PC-3 (cell line): ENCODE measurements around the gene CD69. TPM values are rescaled to one million over a fixed set of nuclear protein-coding genes. Genes with fewer than 3 reads are reported as not detected.

Experiments
- ATAC-seq: fragments of 200-7000 bp; cut with Tn5 transposase; 2 replicates; pipeline ENCODE4 v1.9.1; 2020; ENCODE audit warnings: mild to moderate bottlenecking, moderate library complexity
- BruUV-seq: library from RNA; stranded (reverse); fragments of 400-500 nt; replicated peaks from 2 replicates; lab custom pipeline; 2021; lab: Mats Ljungman, UMichigan
- CTCF ChIA-PET: fragments of 300-600 bp; sonication (Branson Sonifier 250); formaldehyde crosslinking; loops from one replicate; lab custom pipeline; 2022; ENCODE audit warnings: antibody characterized with exemption; lab: Charles Lee
- POLR2A ChIA-PET: fragments of 300-600 bp; sonication (Branson Sonifier 250); formaldehyde crosslinking; loops from one replicate; lab custom pipeline; 2022; ENCODE audit warnings: antibody characterized with exemption; ENCODE audit not compliant: unreplicated experiment; lab: Charles Lee
- DNase-seq: peaks from one replicate; pipeline ENCODE4 v3.0.0-alpha.2; 2015
- H2AFZ ChIP-seq: fragments of 300-600 bp; sonication (generic); 2 replicates; pipeline ENCODE4 v1.6.0; 2016; ENCODE audit warnings: antibody characterized with exemption, low read length
- H3F3A ChIP-seq: fragments of 300-600 bp; sonication (generic); one replicate; pipeline ENCODE4 v1.6.0; 2017; ENCODE audit warnings: antibody characterized with exemption, low read length, control low read depth, mild to moderate bottlenecking; ENCODE audit not compliant: unreplicated experiment
- H3K27ac ChIP-seq: fragments of 300-600 bp; sonication (generic); 2 replicates; pipeline ENCODE4 v1.5.1; 2016; ENCODE audit warnings: mild to moderate bottlenecking, low read length
- H3K27me3 ChIP-seq: fragments of 300-600 bp; sonication (generic); 2 replicates; pipeline ENCODE4 v1.6.1; 2016; ENCODE audit warnings: low read length, mixed read lengths
- H3K36me3 ChIP-seq: fragments of 300-600 bp; sonication (generic); 2 replicates; pipeline ENCODE4 v1.6.1; 2016; ENCODE audit warnings: low read depth, mixed run types, low read length, mixed read lengths
- H3K4me1 ChIP-seq: fragments of 300-600 bp; sonication (generic); 2 replicates; pipeline ENCODE4 v1.5.1; 2016; ENCODE audit warnings: low read length; ENCODE audit not compliant: insufficient read depth
- H3K4me2 ChIP-seq: fragments of 300-600 bp; sonication (generic); 2 replicates; pipeline ENCODE4 v1.6.0; 2016; ENCODE audit warnings: low read length
- H3K4me3 ChIP-seq: fragments of 300-600 bp; sonication (generic); 2 replicates; pipeline ENCODE4 v1.5.1; 2016; ENCODE audit warnings: mild to moderate bottlenecking, low read length, mixed read lengths
- H3K79me2 ChIP-seq: fragments of 300-600 bp; sonication (generic); 2 replicates; pipeline ENCODE4 v1.6.1; 2017; ENCODE audit warnings: low read length, mixed read lengths
- H3K9ac ChIP-seq: fragments of 300-600 bp; sonication (generic); 2 replicates; pipeline ENCODE4 v1.6.0; 2016; ENCODE audit warnings: mild to moderate bottlenecking, low read length
- H3K9me2 ChIP-seq: fragments of 300-600 bp; sonication (generic); replicated peaks from 2 replicates; pipeline ENCODE4 v1.6.1; 2016; ENCODE audit warnings: mixed run types, low read length, mixed read lengths
- H3K9me3 ChIP-seq: fragments of 300-600 bp; sonication (generic); 2 replicates; pipeline ENCODE4 v1.6.1; 2016; ENCODE audit warnings: low read length, mixed read lengths
- H4K20me1 ChIP-seq: fragments of 300-600 bp; sonication (generic); 2 replicates; pipeline ENCODE4 v1.6.1; 2016; ENCODE audit warnings: low read length, mixed read lengths
- EZH2 ChIP-seq: fragments of 300-600 bp; sonication (generic); IDR thresholded peaks from one replicate; pipeline ENCODE4 v1.6.1; 2017; ENCODE audit warnings: antibody characterized with exemption, mild to moderate bottlenecking, low read length; ENCODE audit not compliant: unreplicated experiment
- EZH2phosphoT487 ChIP-seq: fragments of 300-600 bp; sonication (generic); IDR thresholded peaks from 2 replicates; pipeline ENCODE4 v1.6.1; 2018; ENCODE audit warnings: mild to moderate bottlenecking, antibody characterized with exemption, low read length, borderline replicate concordance
- intact Hi-C: fragments of 100-400 bp; cut with micrococcal nuclease; formaldehyde crosslinking; loops from 2 replicates; pipeline ENCODE4 v1.9.0; 2023
- total RNA-seq: library from RNA; depleted of rRNA; stranded (reverse); fragments of >200 nt; gene quantifications from 2 replicates; pipeline ENCODE4 v1.2.3, GENCODE V29; 2014
- TF ChIP-seq, protein P1 (sequence below): fragments of 300-600 bp; sonication (generic); conservative IDR thresholded peaks from 2 replicates; pipeline ENCODE4 v1.5.1; 2017; ENCODE audit warnings: antibody characterized with exemption, low read depth, mild to moderate bottlenecking, low read length

Gene CD69
- total RNA-seq, 1 experiment from 2014 or later: not detected

DNA sequence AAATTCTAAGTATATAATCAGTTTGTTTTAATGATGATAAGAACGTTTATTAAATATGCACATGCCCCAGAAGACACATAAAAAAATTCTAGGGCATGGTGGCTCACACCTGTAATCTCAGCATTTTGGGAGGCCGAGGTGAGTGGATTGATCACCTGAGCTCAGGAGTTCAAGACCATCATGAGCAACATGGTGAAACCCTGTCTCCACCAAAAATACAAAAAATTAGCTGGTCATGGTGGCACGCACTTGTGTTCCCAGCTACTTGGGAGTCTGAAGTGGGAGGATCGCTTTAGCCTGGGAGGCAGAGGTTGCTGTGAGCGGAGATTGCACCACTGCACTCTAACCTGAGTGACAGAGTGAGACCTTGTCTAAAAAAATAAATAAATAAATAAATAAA, 4.0 kb downstream of the CD69 start:
- Histone ChIP-seq H2AFZ (no peak overlapping the region), H3K9ac (no peak overlapping the region), H4K20me1 (no peaks in the 10 kb centered on the region), H3K4me1 (no peaks in the 10 kb centered on the region), H3K79me2 (no peaks in the 10 kb centered on the region), H3K9me2 (no peaks in the 10 kb centered on the region), H3K9me3 (no peaks in the 10 kb centered on the region), H3K27ac (no peak overlapping the region), H3K4me2 (no peak overlapping the region), H3K36me3 (no peaks in the 10 kb centered on the region), H3K4me3 (no peak overlapping the region), H3F3A (no peaks in the 10 kb centered on the region), H3K27me3 (peaks cover 4% of the 10 kb centered on the region; the same call in 1 of the 2 replicates)
- no peak for TF ChIP-seq EZH2
- TF ChIP-seq, protein P1, sequence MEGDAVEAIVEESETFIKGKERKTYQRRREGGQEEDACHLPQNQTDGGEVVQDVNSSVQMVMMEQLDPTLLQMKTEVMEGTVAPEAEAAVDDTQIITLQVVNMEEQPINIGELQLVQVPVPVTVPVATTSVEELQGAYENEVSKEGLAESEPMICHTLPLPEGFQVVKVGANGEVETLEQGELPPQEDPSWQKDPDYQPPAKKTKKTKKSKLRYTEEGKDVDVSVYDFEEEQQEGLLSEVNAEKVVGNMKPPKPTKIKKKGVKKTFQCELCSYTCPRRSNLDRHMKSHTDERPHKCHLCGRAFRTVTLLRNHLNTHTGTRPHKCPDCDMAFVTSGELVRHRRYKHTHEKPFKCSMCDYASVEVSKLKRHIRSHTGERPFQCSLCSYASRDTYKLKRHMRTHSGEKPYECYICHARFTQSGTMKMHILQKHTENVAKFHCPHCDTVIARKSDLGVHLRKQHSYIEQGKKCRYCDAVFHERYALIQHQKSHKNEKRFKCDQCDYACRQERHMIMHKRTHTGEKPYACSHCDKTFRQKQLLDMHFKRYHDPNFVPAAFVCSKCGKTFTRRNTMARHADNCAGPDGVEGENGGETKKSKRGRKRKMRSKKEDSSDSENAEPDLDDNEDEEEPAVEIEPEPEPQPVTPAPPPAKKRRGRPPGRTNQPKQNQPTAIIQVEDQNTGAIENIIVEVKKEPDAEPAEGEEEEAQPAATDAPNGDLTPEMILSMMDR: no peak
- no peak for TF ChIP-seq EZH2phosphoT487
- CTCF ChIA-PET: no interaction called here
- BruUV-seq: no TSS peak
- no peak for DNase-seq
- intact Hi-C loops: no loop called here
- POLR2A ChIA-PET: no interaction called here
- ATAC-seq: no peak

DNA sequence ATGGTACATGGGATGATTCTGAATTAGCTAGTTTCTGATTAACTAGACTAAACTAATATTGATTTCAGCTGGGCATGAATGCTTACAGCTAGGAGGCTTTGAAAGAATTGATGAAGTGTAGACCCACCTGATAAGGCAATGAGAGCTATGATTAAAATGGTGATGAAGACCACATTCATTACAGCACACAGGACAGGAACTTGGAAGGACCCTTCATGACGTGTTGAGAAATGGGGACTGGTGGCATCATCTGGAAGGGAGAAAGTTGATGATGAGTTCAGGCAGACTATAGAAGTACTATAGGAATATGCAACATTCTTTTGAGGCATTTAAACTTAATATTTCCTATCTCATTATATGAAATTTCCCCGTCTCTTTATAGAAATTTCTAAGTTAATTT, 4.5 kb downstream of the CD69 start:
- no peaks in the 10 kb centered on the region for H4K20me1 ChIP-seq
- CTCF ChIA-PET: no interaction called here
- H3K4me1 ChIP-seq: no peaks in the 10 kb centered on the region
- no peaks in the 10 kb centered on the region for H3K9me3 ChIP-seq
- intact Hi-C loops: no loop called here
- ATAC-seq: no peak
- H3K4me3 ChIP-seq: no peak overlapping the region
- no peak overlapping the region for H3K4me2 ChIP-seq
- no peak for TF ChIP-seq EZH2phosphoT487
- TF ChIP-seq EZH2: no peak
- TF ChIP-seq, protein P1: no peak
- no TSS peak for BruUV-seq
- H3K9ac ChIP-seq: no peak overlapping the region
- H3F3A ChIP-seq: no peaks in the 10 kb centered on the region
- H2AFZ ChIP-seq: no peak overlapping the region
- H3K27me3 ChIP-seq: peaks cover 4% of the 10 kb centered on the region; the same call in 1 of the 2 replicates
- no peak for DNase-seq
- H3K9me2 ChIP-seq: no peaks in the 10 kb centered on the region
- no peak overlapping the region for H3K27ac ChIP-seq
- POLR2A ChIA-PET: interaction anchor here (0.6 kb wide), 1 partner anchor 245 kb away, joined by 12 read pairs; no protein-coding TSS in a partner anchor
- H3K36me3 ChIP-seq: no peaks in the 10 kb centered on the region
- no peaks in the 10 kb centered on the region for H3K79me2 ChIP-seq

DNA sequence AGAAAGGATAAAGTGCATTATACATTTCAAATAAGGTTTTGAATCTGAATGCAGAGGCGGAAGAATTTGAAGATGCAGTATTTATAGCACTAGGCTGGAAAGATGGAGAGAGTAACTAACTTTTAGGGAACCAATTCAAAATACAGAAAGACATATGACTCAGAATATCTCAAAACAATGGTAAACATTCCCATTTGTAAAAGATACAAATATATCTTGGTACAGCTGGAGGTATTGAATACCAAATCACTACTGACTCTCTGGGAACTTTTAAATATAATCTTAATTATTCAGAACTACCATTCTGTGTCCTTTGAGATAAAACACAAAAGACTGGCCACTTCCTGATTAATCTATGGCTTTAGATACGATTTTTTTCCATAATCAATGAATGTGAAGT, 5.1 kb downstream of the CD69 start:
- no peaks in the 10 kb centered on the region for H3F3A ChIP-seq
- ChIA-PET POLR2A (interaction anchor here (0.6 kb wide), 1 partner anchor 246 kb away, joined by 12 read pairs; no protein-coding TSS in a partner anchor), CTCF (no interaction called here)
- no peak overlapping the region for H3K4me3 ChIP-seq
- no peak overlapping the region for H3K4me2 ChIP-seq
- no peaks in the 10 kb centered on the region for H3K4me1 ChIP-seq
- H3K9me3 ChIP-seq: no peaks in the 10 kb centered on the region
- BruUV-seq: no TSS peak
- no peak for ATAC-seq
- peaks cover 4% of the 10 kb centered on the region; the same call in 1 of the 2 replicates for H3K27me3 ChIP-seq
- no peak for DNase-seq
- no peaks in the 10 kb centered on the region for H4K20me1 ChIP-seq
- TF ChIP-seq, protein P1: no peak
- no peak for TF ChIP-seq EZH2phosphoT487
- TF ChIP-seq EZH2: no peak
- no peaks in the 10 kb centered on the region for H3K79me2 ChIP-seq
- H2AFZ ChIP-seq: no peak overlapping the region
- intact Hi-C loops: no loop called here
- H3K36me3 ChIP-seq: no peaks in the 10 kb centered on the region
- no peak overlapping the region for H3K27ac ChIP-seq
- H3K9me2 ChIP-seq: no peaks in the 10 kb centered on the region
- no peak overlapping the region for H3K9ac ChIP-seq
